HL-60/S4 treated with phorbol 12-myristate 13-acetate at 8.2 ng/mL for 4 days and 3 days (cell line): ENCODE measurements around the gene TMEM217.
"Not testable (repeated sequence)": the region's sequence is repeated elsewhere in the genome, so short reads cannot be mapped to it uniquely, and the experiment has no call there.

ENCODE experiments used
- in situ Hi-C: fragments of 300-500 bp; cut with MboI; formaldehyde crosslinking; loops from 2 replicates; pipeline ENCODE4 v1.15.0; 2022; ENCODE audit warnings: low sequenced_read_pairs

The TMEM217 gene

DNA sequence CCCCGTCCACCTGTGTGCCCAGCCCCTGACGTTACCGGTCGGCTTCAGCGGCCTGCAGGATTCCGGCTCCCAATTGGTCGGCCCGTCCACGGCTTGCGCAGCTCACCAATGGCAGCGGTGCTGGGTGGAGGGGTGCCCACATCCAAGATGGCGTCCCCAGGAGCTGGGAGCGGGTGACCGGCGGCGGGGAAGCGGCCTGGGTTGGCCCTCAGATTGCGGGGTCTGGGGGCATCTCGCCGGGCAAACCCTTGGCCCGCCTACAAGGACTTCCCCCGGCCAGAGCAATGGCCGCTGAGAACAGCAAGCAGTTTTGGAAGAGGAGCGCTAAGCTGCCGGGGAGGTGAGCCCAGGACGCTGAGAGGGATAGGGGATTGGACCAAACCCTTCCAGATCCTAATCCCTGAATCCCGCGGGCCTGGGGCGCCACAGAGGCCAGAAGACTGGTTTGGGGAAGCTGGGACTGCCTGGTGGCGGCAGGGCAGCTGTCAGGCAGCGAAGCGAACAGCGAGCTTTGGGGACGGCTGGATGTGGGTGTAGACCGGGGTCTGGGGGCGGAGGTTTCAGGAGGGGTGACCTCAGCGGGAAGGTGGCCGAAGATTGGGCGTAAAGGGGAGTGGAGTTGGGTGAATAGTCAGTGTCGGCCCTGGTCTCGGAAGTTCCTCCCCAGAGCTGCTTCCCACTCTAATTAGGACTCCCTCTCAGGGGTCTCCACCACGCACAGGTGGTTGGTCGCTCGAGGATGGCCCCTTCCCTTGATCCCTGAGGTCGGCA lies at the start of gene TMEM217, which contains the start of gene TBC1D22B:
TMEM217 (minus strand) TSS at position 511 of the 771 bp plus-strand sequence. CDS start 39,114 bp downstream, outside the sequence.
TBC1D22B (plus strand) TSS at position 139 of the 771 bp plus-strand sequence; CDS start at position 285, 146 bp downstream.
- in situ Hi-C loops = no loop called here

DNA sequence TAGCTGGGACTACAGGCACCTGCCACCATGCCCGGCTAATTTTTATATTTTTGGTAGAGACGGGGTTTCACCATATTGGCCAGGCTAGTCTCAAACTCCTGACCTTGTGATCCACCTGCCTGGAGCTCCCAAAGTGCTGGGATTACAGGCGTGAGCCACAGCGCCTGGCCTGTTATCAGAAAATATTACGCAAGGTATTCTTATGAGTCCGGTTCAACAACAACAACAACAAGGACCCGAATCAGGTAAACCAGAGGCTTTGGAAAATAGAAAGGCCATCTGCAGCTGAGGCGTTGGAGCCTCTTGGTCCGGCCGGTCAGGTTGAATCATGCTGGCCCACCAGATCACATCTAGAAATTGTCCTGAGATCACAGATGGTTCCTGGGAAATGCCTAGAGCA lies 49.5 kb upstream of the TMEM217 start:
- in situ Hi-C loops = not testable (repeated sequence)

DNA sequence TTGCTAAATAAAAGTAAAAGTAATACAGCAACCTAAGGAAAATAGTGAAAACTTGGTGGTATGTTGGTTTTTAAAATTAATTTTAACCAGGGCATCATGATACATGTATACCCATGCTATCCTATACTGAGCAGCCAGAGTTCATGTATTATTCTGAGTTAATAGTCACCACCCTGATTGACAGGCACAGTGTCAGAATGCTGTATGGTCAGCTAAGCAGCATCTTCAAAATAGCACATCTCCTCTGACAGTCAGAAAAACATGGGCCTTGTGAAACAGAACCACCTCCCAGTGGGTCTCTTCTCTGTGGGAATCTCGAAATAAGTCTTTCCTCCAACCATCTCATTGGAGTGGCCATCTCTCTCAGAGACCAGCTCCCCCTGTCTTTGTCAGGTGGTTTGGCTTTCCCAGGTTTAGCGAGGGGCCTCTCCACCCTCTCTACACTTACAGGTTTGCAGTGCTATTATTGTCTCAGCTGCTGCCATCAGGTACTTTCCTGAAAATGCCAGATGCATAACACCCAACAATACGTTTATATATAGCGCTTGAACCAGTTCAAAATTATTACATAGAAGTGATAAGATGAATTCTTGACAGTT lies 48.8 kb upstream of the TMEM217 start:
- in situ Hi-C loops = no loop called here

DNA sequence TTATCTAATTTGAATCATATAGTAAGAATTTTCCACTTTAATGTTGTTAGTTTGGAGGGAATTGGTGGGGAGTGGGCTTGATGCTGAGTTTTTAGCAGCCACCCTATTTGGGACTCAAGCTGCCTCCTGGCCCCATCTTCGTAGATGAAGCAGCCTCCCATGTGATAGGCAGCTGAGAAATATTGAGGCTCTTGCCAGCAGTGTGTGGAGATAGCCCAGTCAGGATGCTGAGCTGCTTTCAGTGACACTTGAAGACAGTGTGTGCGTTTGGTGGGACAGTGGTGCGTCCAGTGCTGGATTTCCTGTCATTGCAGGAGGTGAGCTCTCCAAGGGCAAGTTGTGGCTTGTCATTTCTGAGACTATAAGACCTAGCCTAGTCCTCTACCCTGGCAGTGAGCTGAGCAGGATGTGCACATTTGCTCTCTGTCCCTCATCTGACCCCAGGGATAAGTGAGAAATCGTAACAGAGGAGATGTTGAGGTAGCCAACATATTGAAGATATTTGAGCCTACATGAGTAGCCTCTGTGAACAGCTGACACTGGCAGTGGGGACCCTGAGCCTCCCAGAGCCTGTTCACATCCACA lies 48.0 kb upstream of the TMEM217 start:
- in situ Hi-C loops = no loop called here

DNA sequence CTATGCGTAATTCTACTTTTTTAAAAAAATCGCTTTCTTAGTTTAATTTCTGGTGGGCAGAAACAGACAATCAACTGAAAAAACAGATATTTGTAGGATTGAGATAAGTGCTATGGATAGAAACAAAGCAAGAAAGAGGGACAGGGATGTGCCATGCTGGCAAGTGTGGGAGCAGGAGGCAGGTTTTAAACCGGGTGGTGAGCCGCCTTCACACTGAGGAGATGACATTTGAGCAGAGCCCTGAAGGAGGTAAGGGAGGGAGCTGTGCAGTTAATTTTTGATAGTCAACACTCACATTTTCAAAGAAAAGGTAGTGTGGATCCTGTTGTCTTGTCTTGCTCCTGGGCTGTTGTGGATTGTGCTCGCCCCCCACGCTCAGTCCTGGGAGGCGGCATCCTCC lies 46.8 kb upstream of the TMEM217 start:
- in situ Hi-C loops = no loop called here

DNA sequence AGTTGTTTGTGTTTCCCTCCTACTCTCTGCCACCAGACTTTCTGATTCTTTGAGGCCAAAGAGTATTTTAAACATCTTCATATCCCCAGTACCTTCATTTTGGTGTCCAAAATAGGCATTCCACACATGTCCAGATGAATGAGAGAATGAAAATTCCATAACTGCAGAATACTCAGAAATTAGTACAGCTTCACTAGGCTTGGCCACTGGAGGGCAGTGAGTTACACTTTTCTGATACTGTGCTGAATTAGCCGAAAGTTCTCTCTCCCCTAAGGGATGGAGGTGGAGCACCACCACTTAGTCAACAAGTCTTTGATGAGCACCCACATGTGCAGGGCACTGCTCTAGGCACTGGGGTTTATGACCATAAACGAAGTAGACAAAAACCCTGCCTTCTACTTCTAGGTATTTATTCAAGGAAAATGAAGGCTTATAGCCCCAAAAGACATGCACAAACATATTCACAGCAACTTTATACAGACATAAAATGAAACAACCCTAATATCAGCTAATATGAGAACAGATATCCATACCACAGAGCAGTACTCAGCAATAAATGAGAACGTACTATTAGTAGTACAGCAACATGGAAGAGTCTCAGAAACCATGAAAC lies 46.1 kb upstream of the TMEM217 start:
- in situ Hi-C loops = no loop called here

DNA sequence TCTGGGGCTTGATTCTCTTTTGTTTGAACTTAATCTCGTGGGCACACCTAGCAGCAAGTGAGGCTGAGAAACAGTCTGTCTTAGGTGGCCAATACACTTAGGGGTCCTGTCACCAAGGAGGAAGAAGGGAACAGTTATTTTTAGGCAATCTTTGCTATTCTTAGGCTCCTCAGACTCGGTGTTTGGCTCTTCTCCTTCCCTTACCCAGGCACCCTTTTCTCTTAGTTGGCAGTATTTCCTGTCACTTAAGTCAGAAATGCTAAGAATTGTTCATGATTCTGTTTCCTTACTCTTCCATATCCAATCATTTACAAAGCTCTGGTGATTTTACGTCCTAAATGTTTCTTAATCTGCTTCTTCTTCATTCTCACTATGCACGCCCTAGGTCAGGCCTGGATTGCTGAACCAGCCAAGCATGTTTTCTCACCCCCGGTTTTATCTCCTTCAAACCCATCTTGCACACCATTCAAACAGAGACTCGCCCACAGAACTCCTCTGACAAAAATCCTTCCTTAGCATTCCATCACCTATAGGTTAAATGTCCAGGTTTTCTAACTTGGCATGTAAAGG lies 45.2 kb upstream of the TMEM217 start:
- in situ Hi-C loops = no loop called here

DNA sequence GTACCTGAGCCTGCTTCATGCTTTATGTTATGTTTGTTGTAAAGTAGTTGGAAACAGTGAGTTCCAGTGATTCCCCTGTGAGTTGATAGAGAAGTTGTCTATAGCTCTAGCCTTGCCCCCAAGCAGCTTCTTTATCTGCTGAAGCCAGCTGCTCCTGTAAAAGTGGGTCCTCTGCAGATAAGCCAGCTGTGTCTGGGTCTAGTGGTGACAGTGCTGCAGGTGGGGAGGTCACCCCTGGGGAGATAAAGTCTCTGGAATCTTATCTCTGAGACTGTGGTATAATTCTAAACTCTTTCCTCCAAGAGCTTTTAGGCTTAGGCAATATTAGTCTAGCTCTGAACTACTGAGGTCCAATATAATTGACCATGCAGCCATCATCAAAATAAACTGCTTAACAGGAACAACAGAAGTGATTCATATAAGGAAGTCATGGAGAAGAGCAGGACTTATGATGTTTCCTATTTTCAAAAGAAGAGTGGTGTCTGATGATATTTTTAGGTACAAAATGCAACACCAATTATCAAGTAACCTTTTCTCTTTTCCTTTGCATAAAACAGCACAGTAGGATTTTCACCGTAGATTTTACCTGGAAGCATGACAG lies 44.2 kb upstream of the TMEM217 start:
- in situ Hi-C loops = no loop called here

DNA sequence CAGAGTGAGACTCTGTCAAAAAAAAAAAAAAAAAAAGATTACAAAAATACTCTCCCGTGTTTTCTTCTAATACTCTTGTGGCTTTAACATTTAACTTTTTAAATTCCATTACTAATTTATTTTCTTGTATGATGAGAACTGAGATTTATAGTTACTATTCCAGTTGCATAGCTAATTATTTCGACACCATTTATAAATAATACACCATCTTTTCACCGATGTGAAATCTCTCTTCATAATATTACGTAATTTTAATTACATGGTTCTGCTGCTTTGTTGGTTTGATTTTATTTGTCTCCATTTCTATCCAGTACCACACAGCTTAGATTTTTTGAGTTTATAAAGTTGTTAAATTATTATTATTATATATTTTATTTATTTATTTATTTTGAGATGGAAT lies 42.0 kb upstream of the TMEM217 start:
- in situ Hi-C loops = no loop called here

DNA sequence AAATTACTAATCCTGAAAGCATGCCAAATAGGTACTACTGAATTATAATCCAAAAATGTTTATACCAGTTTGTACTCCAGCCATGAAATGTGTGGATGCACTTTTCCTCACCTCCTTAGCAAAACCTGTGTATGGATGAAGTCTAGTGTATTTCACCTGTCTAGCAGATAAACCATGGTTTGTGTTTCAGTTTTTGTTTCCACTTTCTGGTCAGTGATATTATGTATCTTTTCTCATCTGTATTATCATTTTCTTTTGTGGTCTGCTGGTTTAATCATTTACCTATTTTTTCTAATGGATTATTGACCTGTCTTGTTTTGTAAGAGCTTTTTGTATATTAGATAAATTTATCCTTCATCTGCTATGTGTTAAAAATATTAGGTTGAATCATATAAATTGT lies 41.0 kb upstream of the TMEM217 start:
- in situ Hi-C loops = no loop called here

DNA sequence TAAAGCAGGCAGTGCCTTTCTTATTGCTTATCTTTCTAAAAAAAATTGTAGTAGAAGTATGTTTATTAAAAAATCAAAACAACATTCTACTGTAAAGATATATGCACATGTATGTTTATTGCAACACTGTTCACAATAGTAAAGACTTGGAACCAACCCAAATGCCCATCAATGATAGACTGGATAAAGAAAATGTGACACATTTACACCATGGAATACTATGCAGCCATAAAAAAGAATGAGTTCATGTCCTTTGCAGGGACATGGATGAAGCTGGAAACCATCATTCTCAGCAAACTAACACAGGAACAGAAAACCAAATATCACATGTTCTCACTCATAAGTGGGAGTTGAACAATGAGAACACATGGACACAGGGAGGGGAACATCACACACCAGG lies 39.7 kb upstream of the TMEM217 start:
- in situ Hi-C loops = not testable (repeated sequence)

DNA sequence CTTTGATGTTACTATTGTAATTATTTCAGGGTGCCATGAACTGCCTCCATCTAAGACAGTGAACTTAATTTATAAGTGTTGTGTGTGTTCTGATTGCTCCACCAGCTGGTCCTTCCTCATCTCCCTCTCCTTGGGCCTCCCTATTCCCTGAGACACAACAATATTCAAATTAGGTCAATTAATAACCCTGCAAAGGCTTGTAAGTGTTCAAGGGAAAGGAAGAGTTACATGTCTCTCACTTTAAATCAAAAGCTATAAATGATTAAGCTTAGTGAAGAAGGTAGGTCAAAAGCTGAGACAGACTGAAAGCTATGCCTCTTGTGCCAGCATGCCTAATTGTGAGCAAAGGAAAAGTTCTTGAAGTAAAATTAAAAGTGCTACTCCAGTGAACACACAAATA lies 35.5 kb upstream of the TMEM217 start:
- in situ Hi-C loops = no loop called here

DNA sequence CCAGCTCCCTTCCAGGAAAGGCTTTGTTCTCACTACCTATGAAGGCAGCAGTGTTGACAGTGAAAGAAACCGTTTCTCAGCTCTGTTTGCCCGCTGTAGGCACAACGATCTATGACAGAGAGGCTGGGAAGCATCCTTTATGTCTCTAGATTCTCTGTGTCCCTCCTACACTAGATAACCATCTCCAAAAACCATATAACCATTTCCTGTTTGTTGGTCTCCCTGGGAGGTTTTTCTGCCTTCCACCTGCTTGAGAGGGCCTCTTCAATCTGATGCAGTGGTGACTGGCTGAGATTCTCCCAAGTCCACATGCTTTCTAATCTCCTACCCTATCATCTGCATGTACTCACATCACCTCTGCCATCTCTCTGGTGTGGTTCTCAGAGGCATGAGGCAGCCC lies 32.0 kb upstream of the TMEM217 start:
- in situ Hi-C loops = no loop called here

DNA sequence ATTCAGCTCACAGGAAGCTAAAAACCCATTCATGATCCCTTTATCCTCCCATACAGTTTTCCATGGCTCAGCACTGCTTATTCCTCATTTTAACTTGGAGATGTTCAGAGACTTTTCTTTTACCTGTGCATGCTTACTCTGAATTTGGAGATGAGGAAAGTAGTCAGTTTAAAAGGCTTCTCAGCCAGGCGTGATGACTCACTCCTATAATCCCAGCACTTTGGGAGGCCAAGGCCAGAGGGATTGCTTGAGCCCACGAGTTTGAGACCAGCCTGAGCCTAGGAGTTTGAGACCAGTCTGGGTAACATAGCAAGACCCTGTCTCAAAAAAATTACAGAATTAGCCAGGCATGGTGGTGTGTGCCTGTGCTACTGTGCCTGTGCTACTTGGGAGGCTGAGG lies 30.3 kb upstream of the TMEM217 start:
- in situ Hi-C loops = no loop called here

DNA sequence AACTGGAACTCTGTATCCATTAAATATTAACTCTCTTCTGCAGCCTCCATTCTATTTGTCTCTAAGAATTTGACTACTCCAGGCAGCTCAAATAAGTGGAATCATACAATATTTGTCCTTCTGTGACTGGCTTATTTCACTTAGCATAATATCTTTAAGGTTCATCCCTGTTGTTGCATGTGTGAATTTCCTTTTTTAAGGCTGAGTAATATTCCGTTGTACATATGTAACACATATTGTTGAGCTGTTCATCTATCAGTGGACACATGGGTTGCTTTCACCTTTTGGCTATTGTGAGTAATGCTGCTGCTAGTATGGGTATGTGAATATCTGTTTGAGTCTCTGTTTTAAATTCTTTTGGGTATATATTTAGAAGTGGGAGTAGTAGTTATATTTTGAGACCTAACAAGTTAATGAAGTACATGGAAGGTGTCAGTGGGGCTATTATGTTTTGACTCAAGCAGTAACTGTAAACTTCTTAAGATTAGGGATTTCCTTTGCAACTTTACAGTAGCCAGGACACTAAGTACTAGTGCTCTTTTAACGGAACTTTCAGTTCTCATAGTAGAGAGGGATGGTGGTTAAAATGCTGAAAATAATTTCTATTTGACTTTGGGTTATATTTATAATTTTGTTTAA lies 29.7 kb upstream of the TMEM217 start:
- in situ Hi-C loops = no loop called here

DNA sequence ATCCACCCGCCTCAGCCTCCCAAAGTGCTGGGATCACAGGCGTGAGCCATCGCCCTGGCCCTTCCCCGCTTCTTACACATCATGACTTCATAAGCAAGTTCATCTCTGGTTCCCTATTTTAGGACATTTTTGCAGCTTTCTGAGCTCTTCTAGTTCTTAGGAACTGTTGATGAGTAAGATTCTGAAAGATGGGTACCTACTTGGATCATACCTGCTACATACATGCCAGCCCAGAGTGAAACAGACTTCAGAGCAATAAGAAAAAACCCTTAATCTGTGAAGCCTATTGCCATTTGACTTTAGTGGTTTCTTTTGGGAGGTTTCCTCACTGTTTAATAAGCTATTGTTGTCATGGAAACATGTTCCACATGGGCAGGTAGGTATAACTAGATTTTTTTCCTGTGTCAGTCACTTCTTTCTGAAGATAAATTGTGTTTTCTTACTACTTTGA lies 27.9 kb upstream of the TMEM217 start:
- in situ Hi-C loops = no loop called here

DNA sequence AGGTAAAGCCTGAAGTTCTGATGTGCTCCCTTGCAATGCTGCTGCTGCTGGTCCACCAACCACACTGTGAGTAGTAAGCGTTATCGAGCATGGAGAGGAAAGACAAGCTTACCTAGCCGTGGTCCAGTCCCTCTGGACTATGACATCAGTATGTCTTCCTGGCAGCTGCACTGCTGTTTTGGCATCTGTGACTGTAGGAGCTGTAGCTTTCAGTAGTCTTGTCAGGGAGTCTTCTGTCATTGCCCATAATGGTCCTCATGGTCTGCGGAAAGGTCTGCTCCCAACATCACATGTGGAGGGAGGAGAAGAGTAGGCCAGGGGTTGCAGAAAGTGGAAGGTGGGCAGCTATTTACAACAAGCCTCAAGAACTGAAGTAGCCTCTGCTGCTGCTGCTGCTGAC lies 26.8 kb upstream of the TMEM217 start:
- in situ Hi-C loops = no loop called here

DNA sequence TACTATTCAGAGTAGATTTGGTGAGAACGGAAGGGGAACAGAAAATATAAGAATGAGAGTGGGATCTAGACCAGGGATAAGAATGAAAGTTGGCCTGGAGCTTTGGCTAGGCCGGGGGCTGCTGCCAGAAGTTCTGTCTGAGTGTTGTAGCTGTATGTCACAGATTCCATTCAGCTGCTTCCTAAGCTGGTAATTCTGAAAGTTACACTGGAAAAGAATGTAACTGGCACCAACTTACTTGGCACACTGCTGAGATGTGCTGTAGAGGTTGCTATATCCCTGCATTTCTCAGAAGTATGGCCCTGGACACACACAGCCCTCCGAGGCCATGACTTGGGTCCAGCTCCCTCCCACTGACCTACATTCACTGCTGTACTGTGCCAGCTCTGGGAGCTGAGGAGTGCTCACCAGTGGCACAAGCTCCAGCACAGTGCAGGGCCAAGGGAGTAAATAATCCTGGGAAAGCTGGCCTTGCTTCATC lies 25.8 kb upstream of the TMEM217 start:
- in situ Hi-C loops = no loop called here

DNA sequence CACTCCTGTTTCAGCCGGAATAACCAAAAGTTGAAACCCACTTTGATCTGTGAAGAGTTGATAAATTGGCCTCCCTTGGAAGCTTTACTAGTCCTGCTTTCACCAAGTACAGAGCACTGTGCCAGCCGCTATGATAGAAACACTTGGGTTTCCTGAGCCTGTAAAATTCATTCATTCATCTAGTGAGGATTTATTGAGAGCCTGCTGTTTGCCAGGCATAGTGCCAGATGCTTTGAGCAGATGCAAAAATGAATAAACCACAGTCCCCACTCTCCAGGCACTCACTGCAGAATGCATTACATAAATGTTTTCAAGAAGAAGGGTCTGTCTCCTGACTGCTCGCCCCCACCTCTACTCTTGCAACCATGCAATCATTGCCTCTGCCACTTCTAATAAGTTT lies 25.3 kb upstream of the TMEM217 start:
- in situ Hi-C loops = no loop called here

DNA sequence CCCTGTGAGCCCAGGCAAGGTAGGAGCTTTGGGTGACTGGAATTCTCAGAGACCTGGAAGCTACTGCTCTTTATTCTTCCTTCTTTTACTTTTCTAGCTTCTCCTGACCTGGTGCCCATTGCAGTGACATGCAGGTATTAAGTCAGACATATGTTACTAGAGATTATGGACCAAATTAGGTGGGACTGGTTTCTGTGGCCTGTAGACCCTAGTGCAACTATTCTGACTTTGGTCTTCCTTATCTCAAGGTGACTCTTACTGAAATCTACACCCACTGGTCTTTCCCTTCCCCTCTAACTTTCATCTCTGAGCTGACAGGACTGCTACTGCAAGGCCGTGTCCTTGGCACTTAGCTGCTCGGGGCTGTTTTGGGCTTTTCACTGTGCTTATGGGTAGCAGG lies 24.4 kb upstream of the TMEM217 start:
- in situ Hi-C loops = no loop called here
